Mesenchymal stem cell (in vitro differentiated cells and primary cell): Measurements from ENCODE around the gene REEP5.

Experiments used
- DNase-seq: peaks from one replicate; pipeline ENCODE4 v3.0.0-alpha.2; 2013
- H2AFZ ChIP-seq: one replicate; pipeline ENCODE4 v1.6.1; 2013; ENCODE audit warnings: low read depth, mild to moderate bottlenecking, control low read depth, inconsistent platforms, low read length, moderate library complexity
- H2AK5ac ChIP-seq: 2 replicates; pipeline ENCODE4 v1.6.1; 2013; ENCODE audit warnings: low read length, moderate library complexity, mild to moderate bottlenecking, inconsistent platforms; ENCODE audit not compliant: severe bottlenecking
- H2BK120ac ChIP-seq: one replicate; pipeline ENCODE4 v1.6.1; 2013; ENCODE audit warnings: low read depth, mild to moderate bottlenecking, inconsistent platforms, low read length, moderate library complexity
- H2BK12ac ChIP-seq, 2 experiments: one replicate each; pipeline ENCODE4 v1.6.1; 2013; ENCODE audit warnings: inconsistent platforms in 2 of 2, low read length in 2 of 2, mild to moderate bottlenecking in 2 of 2, moderate library complexity in 2 of 2, control low read depth in 1 of 2
- H2BK15ac ChIP-seq: one replicate; pipeline ENCODE4 v1.6.1; 2013; ENCODE audit warnings: mild to moderate bottlenecking, low read depth, inconsistent platforms; ENCODE audit not compliant: poor library complexity, severe bottlenecking
- H2BK5ac ChIP-seq: 2 replicates; pipeline ENCODE4 v1.6.1; 2013; ENCODE audit warnings: low read depth, mild to moderate bottlenecking, low read length, control low read depth, inconsistent platforms; ENCODE audit not compliant: poor library complexity, severe bottlenecking
- H3K14ac ChIP-seq, 2 experiments: one replicate each; pipeline ENCODE4 v1.6.1; 2013; ENCODE audit warnings: inconsistent platforms in 2 of 2, low read length in 2 of 2, control low read depth in 1 of 2, mild to moderate bottlenecking in 1 of 2, moderate library complexity in 1 of 2
- H3K18ac ChIP-seq, 2 experiments: one replicate each; pipeline ENCODE4 v1.6.1; 2013; ENCODE audit warnings: inconsistent platforms in 2 of 2, low read length in 2 of 2, control low read depth in 1 of 2, low read depth in 1 of 2, mild to moderate bottlenecking in 1 of 2
- H3K23ac ChIP-seq, 2 experiments: one replicate each; pipeline ENCODE4 v1.6.1; 2013; ENCODE audit warnings: inconsistent platforms in 2 of 2, low read length in 2 of 2, mild to moderate bottlenecking in 2 of 2, moderate library complexity in 2 of 2, control low read depth in 1 of 2
- H3K27ac ChIP-seq: 2 replicates; pipeline ENCODE4 v1.5.1; 2013; ENCODE audit warnings: mild to moderate bottlenecking, moderate library complexity, low read length, control low read depth, inconsistent platforms; ENCODE audit not compliant: poor library complexity, severe bottlenecking
- H3K27me3 ChIP-seq, 2 experiments: 2 replicates each; pipeline versions ENCODE4 v1.6.1 to v1.7.0; 2013; ENCODE audit warnings: low read length in 2 of 2, mild to moderate bottlenecking in 2 of 2, moderate library complexity in 2 of 2, control low read depth in 1 of 2, inconsistent platforms in 1 of 2; ENCODE audit not compliant: control insufficient read depth in 1 of 2, insufficient read depth in 1 of 2
- H3K36me3 ChIP-seq, 2 experiments: 2 replicates each; pipeline versions ENCODE4 v1.6.1 to v1.7.0; 2013; ENCODE audit warnings: low read length in 2 of 2, control low read depth in 1 of 2, inconsistent platforms in 1 of 2, low read depth in 1 of 2, mild to moderate bottlenecking in 1 of 2; ENCODE audit not compliant: insufficient read depth in 2 of 2, control insufficient read depth in 1 of 2
- H3K4ac ChIP-seq, 2 experiments: one replicate each; pipeline ENCODE4 v1.6.1; 2013; ENCODE audit warnings: inconsistent platforms in 2 of 2, low read length in 2 of 2, mild to moderate bottlenecking in 2 of 2, moderate library complexity in 2 of 2, control low read depth in 1 of 2, low read depth in 1 of 2
- H3K4me1 ChIP-seq: 2 replicates; pipeline ENCODE4 v1.6.1; 2013; ENCODE audit warnings: low read depth, low read length, control low read depth; ENCODE audit not compliant: control insufficient read depth, insufficient read depth
- H3K4me2 ChIP-seq: 2 replicates; pipeline ENCODE4 v1.6.1; 2013; ENCODE audit warnings: low read length, mild to moderate bottlenecking, inconsistent platforms; ENCODE audit not compliant: poor library complexity, severe bottlenecking
- H3K4me3 ChIP-seq, 2 experiments: 2 replicates each; pipeline versions ENCODE4 v1.5.1 to v1.7.0; 2013; ENCODE audit warnings: low read length in 2 of 2, mild to moderate bottlenecking in 2 of 2, control low read depth in 1 of 2, low read depth in 1 of 2; ENCODE audit not compliant: insufficient read depth in 1 of 2
- H3K79me1 ChIP-seq: replicated peaks from 2 replicates; pipeline ENCODE4 v1.6.1; 2013; ENCODE audit warnings: mild to moderate bottlenecking, control low read depth, low read length, inconsistent platforms; ENCODE audit not compliant: poor library complexity, severe bottlenecking
- H3K9ac ChIP-seq: 2 replicates; pipeline ENCODE4 v1.7.0; 2013; ENCODE audit warnings: mild to moderate bottlenecking, low read length, moderate library complexity
- H3K9me3 ChIP-seq: 2 replicates; pipeline ENCODE4 v1.7.0; 2013; ENCODE audit warnings: mild to moderate bottlenecking, low read length; ENCODE audit not compliant: control insufficient read depth
- H4K8ac ChIP-seq: one replicate; pipeline ENCODE4 v1.6.1; 2013; ENCODE audit warnings: inconsistent platforms, mild to moderate bottlenecking, low read length, moderate library complexity
- H4K91ac ChIP-seq: one replicate; pipeline ENCODE4 v1.6.1; 2013; ENCODE audit warnings: mild to moderate bottlenecking, low read length, inconsistent platforms
- WGBS: methylation state at CpG from one replicate; pipeline ENCODE4 v1.1.7; 2013; ENCODE audit warnings: mixed read lengths; 5-methylcytosine and 5-hydroxymethylcytosine counted together

REEP5 gene

GRCh38 chr5:112854651-112855050 is 67.4 kb downstream of the REEP5 start:
- H3K4ac ChIP-seq: no peak overlapping the region
- no peak overlapping the region for H3K18ac ChIP-seq
- H2BK12ac ChIP-seq: no peak overlapping the region
- no peak overlapping the region for H3K23ac ChIP-seq
- no peak overlapping the region for H2AFZ ChIP-seq
- no peak overlapping the region for H2BK120ac ChIP-seq
- no peak overlapping the region for H4K8ac ChIP-seq
- no peaks in the 10 kb centered on the region for H3K4me1 ChIP-seq
- WGBS: no CpG with 5 or more reads among the region's 1 CpG
- H3K9ac ChIP-seq: no peak overlapping the region
- H3K9me3 ChIP-seq: no peaks in the 10 kb centered on the region
- DNase-seq: no peak
- no peak overlapping the region for H3K14ac ChIP-seq
- H3K27me3 ChIP-seq: peaks cover 0 to 8% of the 10 kb centered on the region in 2 experiments
- no peak overlapping the region for H3K27ac ChIP-seq
- no peak overlapping the region for H2BK15ac ChIP-seq
- no peaks in the 10 kb centered on the region for H3K36me3 ChIP-seq
- H2BK5ac ChIP-seq: no peak overlapping the region
- no peak overlapping the region for H3K4me2 ChIP-seq
- H4K91ac ChIP-seq: no peak overlapping the region
- no peak overlapping the region for H2AK5ac ChIP-seq
- no peaks in the 10 kb centered on the region for H3K79me1 ChIP-seq
- H3K4me3 ChIP-seq: no peak overlapping the region

- H2BK15ac ChIP-seq: no peak overlapping the region
- no peaks in the 10 kb centered on the region for H3K79me1 ChIP-seq
- no peak overlapping the region for H2AFZ ChIP-seq
- no peak for DNase-seq
- H3K9ac ChIP-seq: no peak overlapping the region
- no peak overlapping the region for H4K8ac ChIP-seq
- no peak overlapping the region for H3K4ac ChIP-seq
- H3K4me3 ChIP-seq: no peak overlapping the region
- no peak overlapping the region for H3K14ac ChIP-seq
- no peak overlapping the region for H4K91ac ChIP-seq
- WGBS: no CpG with 5 or more reads among the region's 2 CpGs
- peaks cover 0 to 8% of the 10 kb centered on the region in 2 experiments for H3K27me3 ChIP-seq
- no peaks in the 10 kb centered on the region for H3K9me3 ChIP-seq
- H3K27ac ChIP-seq: no peak overlapping the region
- no peak overlapping the region for H3K4me2 ChIP-seq
- no peak overlapping the region for H3K18ac ChIP-seq
- H2BK5ac ChIP-seq: no peak overlapping the region
- H3K4me1 ChIP-seq: no peaks in the 10 kb centered on the region
- no peak overlapping the region for H3K23ac ChIP-seq
- no peaks in the 10 kb centered on the region for H3K36me3 ChIP-seq
- no peak overlapping the region for H2BK120ac ChIP-seq
- no peak overlapping the region for H2AK5ac ChIP-seq
- H2BK12ac ChIP-seq: no peak overlapping the region
Observed at GRCh38 chr5:112849912-112850311, 72.1 kb downstream of the REEP5 start.

- no peak overlapping the region for H3K18ac ChIP-seq
- no peak overlapping the region for H4K91ac ChIP-seq
- H2AFZ ChIP-seq: no peak overlapping the region
- H3K9ac ChIP-seq: peak overlapping the region; percentile 76
- no peak overlapping the region for H3K14ac ChIP-seq
- H3K9me3 ChIP-seq: no peaks in the 10 kb centered on the region
- no peak overlapping the region for H3K4me2 ChIP-seq
- no peak overlapping the region for H3K27ac ChIP-seq
- no peaks in the 10 kb centered on the region for H3K4me1 ChIP-seq
- H3K36me3 ChIP-seq: no peaks in the 10 kb centered on the region
- peak overlapping the region in 1 of 2 experiments; percentile 46 for H3K4me3 ChIP-seq
- H2BK120ac ChIP-seq: no peak overlapping the region
- WGBS: 46% methylated on average over 8 of the region's 8 CpGs
- H3K27me3 ChIP-seq: peaks cover 0 to under 1% of the 10 kb centered on the region in 2 experiments
- H3K79me1 ChIP-seq: no peaks in the 10 kb centered on the region
- H3K4ac ChIP-seq: no peak overlapping the region
- no peak overlapping the region for H2BK15ac ChIP-seq
- no peak overlapping the region for H2BK5ac ChIP-seq
- H4K8ac ChIP-seq: no peak overlapping the region
- no peak overlapping the region for H2BK12ac ChIP-seq
- no peak overlapping the region for H3K23ac ChIP-seq
- no peak overlapping the region for H2AK5ac ChIP-seq
- peak; percentile 78 for DNase-seq
Observed at GRCh38 chr5:112848116-112848811, 73.8 kb downstream of the REEP5 start.

GRCh38 chr5:112847306-112847705 is 74.7 kb downstream of the REEP5 start:
- no peak overlapping the region for H2AFZ ChIP-seq
- H3K79me1 ChIP-seq: no peaks in the 10 kb centered on the region
- H4K91ac ChIP-seq: no peak overlapping the region
- peak overlapping the region; percentile 76 for H3K9ac ChIP-seq
- peaks cover 0 to 3% of the 10 kb centered on the region in 2 experiments for H3K36me3 ChIP-seq
- H3K4me1 ChIP-seq: no peaks in the 10 kb centered on the region
- no peak overlapping the region for H3K14ac ChIP-seq
- H3K4me3 ChIP-seq: no peak overlapping the region
- no peak overlapping the region for H2BK5ac ChIP-seq
- H4K8ac ChIP-seq: no peak overlapping the region
- H2BK15ac ChIP-seq: no peak overlapping the region
- H2AK5ac ChIP-seq: no peak overlapping the region
- H3K27me3 ChIP-seq: no peaks in the 10 kb centered on the region
- no peak for DNase-seq
- H3K27ac ChIP-seq: no peak overlapping the region
- no peaks in the 10 kb centered on the region for H3K9me3 ChIP-seq
- no peak overlapping the region for H3K4ac ChIP-seq
- H3K4me2 ChIP-seq: no peak overlapping the region
- H2BK120ac ChIP-seq: no peak overlapping the region
- H3K18ac ChIP-seq: no peak overlapping the region
- no peak overlapping the region for H3K23ac ChIP-seq
- no peak overlapping the region for H2BK12ac ChIP-seq
